Erythroblast (primary cell): ENCODE results near the gene GJC2.

Source experiments
- GATA1 ChIP-seq: IDR thresholded peaks from 2 replicates; pipeline ENCODE4 v1.6.1; 2011; ENCODE audit warnings: low read depth, mild to moderate bottlenecking, control low read depth, low read length, moderate library complexity
- POLR2A ChIP-seq: IDR thresholded peaks from 2 replicates; pipeline ENCODE4 v1.6.1; 2011; ENCODE audit warnings: mild to moderate bottlenecking, low read length

DNA sequence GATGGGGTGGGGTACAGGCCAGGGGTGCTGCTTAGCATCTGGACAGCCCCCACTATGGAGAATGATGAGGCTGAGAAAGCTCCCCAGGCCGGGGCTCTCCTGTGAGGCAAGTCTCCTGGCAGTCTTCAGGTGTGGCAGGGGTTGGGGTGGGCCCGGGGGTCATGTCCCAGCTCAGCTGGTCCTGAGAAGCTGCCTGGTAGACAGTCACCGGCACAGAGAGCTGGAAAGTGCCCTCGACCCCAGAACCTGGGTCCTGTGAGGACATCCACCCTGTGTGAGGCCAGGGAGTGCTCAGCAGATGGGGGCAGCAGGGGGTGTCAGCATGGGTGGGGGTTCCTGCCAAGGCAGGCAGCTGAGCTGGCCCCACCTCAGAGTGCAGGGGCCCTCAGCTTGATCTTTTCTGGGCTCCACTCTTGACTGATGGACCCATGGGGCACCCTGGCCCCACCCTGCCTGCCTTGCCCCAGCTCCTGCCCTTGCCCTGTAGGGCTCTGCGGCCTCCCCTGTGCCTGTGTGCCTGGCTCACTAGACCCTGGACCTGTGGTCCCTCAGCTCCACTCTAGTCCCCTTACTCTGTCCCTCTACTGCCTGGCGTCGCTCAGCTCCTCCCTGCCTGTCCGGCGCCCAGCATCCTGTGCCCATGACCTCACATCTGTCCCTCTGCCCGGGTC lies 21.6 kb downstream of the GJC2 start:
- TF ChIP-seq POLR2A (no peak), GATA1 (no peak)
